Pancreas (tissue), 10 donors: Measurements from ENCODE around the gene MMAB. TPM values are rescaled to one million over a fixed set of nuclear protein-coding genes. Genes with fewer than 3 reads are reported as not detected.
A peak's percentile ranks its signal among the peaks of the same experiment; 100 is the strongest.

Source experiments
- ATAC-seq, 4 donors: fragments of 200-7000 bp; cut with Tn5 transposase; one replicate each; pipeline versions ENCODE4 v1.8.0 to v1.9.1; 2020; ENCODE audit warnings: mild to moderate bottlenecking in 4 of 4, moderate library complexity in 4 of 4
- DNase-seq, 6 donors: peaks; one replicate each; pipeline ENCODE4 v3.0.0-alpha.2; 2020
- FAIRE-seq: peaks from 2 replicates; lab custom pipeline; 2012; peaks lifted over from hg19 to GRCh38; lab: Jason Lieb, UNC
- H3K27ac ChIP-seq, 4 donors: fragments of 200-600 bp; sonication (generic); 1 replicate in 3 of 4; 2 replicates in 1 of 4; pipeline versions ENCODE4 v1.5.0 to v1.8.0; 2020
- H3K27me3 ChIP-seq, 4 donors: fragments of 200-600 bp; one replicate each; pipeline ENCODE4 v1.8.0; 2021
- H3K36me3 ChIP-seq, 3 donors: fragments of 200-600 bp; sonication (generic) in 1 of 3; one replicate each; pipeline versions ENCODE4 v1.5.0 to v1.8.0; 2020 to 2021
- H3K4me1 ChIP-seq, 3 donors: fragments of 200-600 bp; one replicate each; pipeline ENCODE4 v1.8.0; 2021
- H3K4me3 ChIP-seq, 4 donors: fragments of 200-600 bp; sonication (generic) in 2 of 4; one replicate each; pipeline versions ENCODE4 v1.5.0 to v1.8.0; 2020 to 2021
- H3K9me3 ChIP-seq, 4 donors: fragments of 200-600 bp; one replicate each; pipeline ENCODE4 v1.8.0; 2021
- WGBS, 2 donors: extraction: QIAGEN DNeasy Blood & Tissue Kit; methylation state at CpG; one replicate each; pipeline ENCODE4 v1.1.7; 2013; 5-methylcytosine and 5-hydroxymethylcytosine counted together
- intact Hi-C, 3 donors: fragments of 100-400 bp; cut with DNase I; formaldehyde crosslinking; loops; one replicate each; pipeline versions ENCODE4 v1.11.1 to v1.14.2; 2022
- polyA plus RNA-seq, 2 donors: library from polyadenylated mRNA; stranded (reverse); fragments of 200-250 nt; gene quantifications; one replicate each; pipeline ENCODE4 v1.2.3, GENCODE V29; 2013
- total RNA-seq, 6 donors: library from RNA; stranded (reverse); fragmentation: NEBNext Ultra II Directional in 4 of 6; extraction: Animal tissue kit (Norgen Biotek cat#: 25700) in 4 of 6; gene quantifications; one replicate each; pipeline versions ENCODE4 v1.2.1 to v1.2.4, GENCODE V29; 2021 to 2023
- TF ChIP-seq, protein P1 (sequence below), 4 donors: fragments of 200-600 bp; sonication (generic) in 3 of 4; IDR thresholded peaks; one replicate each; pipeline versions ENCODE4 v1.5.0 to v1.8.0; 2021; ENCODE audit warnings: antibody characterized with exemption in 4 of 4
- donor health status: healthy with polysubstance abuse.
- donor health status: DM: no; HTN: no; CAD: no; lungs with moderate emphysema.
- donor health status: DM: no; HTN: no; CAD: no.
- donor health status: control.
- donor health status: control.
- donor health status: Bipolar disorder and iron deficiency.
- donor health status: DM: yes; HTN: yes; CAD: no.
- donor health status: DM: no; HTN: no; CAD: no.
- donor health status: DM: no; HTN: no; CAD: no.
- donor health status: DM: yes; HTN: yes; CAD: no.

Gene MMAB
- total and polyA plus RNA-seq, 8 donors: 15.6 to 40.6 (median 21.0) TPM

- ATAC-seq (no peak), DNase-seq (no peak), FAIRE-seq (no peak)
- H3K4me1 ChIP-seq: peaks cover 0 to 14% (median 12%) of the 10 kb centered on the region in 3 donors
- no peaks in the 10 kb centered on the region for H3K27me3 ChIP-seq
- H3K4me3 ChIP-seq: no peak overlapping the region
- 37 to 47% methylated on average over 11 of the region's 11 CpGs for WGBS, 2 donors
- intact Hi-C loops: loop anchor here in 2 of 3 donors (5.0 kb wide), 1 partner anchor 180 kb away; no protein-coding TSS in a partner anchor
- no peaks in the 10 kb centered on the region for H3K36me3 ChIP-seq
- no peaks in the 10 kb centered on the region for H3K9me3 ChIP-seq
- TF ChIP-seq, protein P1, sequence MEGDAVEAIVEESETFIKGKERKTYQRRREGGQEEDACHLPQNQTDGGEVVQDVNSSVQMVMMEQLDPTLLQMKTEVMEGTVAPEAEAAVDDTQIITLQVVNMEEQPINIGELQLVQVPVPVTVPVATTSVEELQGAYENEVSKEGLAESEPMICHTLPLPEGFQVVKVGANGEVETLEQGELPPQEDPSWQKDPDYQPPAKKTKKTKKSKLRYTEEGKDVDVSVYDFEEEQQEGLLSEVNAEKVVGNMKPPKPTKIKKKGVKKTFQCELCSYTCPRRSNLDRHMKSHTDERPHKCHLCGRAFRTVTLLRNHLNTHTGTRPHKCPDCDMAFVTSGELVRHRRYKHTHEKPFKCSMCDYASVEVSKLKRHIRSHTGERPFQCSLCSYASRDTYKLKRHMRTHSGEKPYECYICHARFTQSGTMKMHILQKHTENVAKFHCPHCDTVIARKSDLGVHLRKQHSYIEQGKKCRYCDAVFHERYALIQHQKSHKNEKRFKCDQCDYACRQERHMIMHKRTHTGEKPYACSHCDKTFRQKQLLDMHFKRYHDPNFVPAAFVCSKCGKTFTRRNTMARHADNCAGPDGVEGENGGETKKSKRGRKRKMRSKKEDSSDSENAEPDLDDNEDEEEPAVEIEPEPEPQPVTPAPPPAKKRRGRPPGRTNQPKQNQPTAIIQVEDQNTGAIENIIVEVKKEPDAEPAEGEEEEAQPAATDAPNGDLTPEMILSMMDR (IDR thresholded peaks at IDR 0.05): no peak
- H3K27ac ChIP-seq: no peak overlapping the region
These were observed 24.1 kb upstream of the MMAB start for GRCh38 chr12:109597414-109597794.

DNA sequence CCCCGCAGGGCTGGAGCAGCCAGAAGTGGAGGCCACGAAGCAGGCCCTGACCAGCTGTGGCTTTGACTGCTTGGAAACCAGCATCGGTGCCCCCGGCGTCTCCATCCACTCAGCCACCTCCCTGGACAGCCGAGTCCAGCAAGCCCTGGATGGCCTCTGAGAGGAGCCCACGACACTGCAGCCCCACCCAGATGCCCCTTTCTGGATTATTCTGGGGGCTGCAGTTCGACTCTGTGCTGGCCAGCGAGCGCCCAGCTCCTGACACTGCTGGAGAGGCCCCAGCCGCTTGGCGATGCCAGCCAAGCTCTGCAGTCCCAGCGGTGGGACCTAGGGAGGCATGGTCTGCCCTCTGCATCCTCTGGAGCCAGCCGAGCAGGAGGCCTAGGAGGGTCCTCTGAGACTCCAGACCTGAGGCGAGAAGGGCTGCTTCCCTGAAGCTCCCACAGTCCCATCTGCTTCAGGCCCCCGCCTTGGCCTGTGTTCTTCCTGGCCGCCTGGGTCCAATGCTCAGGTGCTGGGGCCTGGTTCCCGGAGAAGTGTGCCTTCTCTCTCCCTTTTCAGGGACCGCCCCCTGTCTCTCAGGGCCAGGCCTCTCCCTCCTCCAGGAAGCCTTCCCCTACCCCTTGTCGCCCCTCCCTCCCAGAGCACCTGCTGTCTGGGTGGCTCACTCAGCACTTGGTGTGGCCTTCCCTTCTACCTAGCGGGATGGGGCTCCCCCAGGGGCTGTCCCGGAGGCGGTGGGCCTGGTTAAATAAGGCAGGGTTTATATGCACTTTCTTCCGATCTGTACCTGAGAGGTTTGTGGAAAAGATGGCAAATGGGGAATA, 23.3 kb upstream of the MMAB start:
- Histone ChIP-seq H3K36me3 (no peaks in the 10 kb centered on the region), H3K27ac (no peak overlapping the region), H3K4me3 (no peak overlapping the region), H3K27me3 (no peaks in the 10 kb centered on the region), H3K4me1 (peaks cover 0 to 14% (median 12%) of the 10 kb centered on the region in 3 donors), H3K9me3 (no peaks in the 10 kb centered on the region)
- TF ChIP-seq, protein P1 (IDR thresholded peaks at IDR 0.05): no peak
- peak in 1 of 6 donors; percentile 73 for DNase-seq
- intact Hi-C loops: loop anchor here in 2 of 3 donors (5.0 kb wide), 1 partner anchor 181 kb away; no protein-coding TSS in a partner anchor
- peak in 1 of 4 donors; percentile 13 for ATAC-seq
- 90 to 94% methylated on average over 23 to 24 of the region's 24 CpGs for WGBS, 2 donors
- no peak for FAIRE-seq

DNA sequence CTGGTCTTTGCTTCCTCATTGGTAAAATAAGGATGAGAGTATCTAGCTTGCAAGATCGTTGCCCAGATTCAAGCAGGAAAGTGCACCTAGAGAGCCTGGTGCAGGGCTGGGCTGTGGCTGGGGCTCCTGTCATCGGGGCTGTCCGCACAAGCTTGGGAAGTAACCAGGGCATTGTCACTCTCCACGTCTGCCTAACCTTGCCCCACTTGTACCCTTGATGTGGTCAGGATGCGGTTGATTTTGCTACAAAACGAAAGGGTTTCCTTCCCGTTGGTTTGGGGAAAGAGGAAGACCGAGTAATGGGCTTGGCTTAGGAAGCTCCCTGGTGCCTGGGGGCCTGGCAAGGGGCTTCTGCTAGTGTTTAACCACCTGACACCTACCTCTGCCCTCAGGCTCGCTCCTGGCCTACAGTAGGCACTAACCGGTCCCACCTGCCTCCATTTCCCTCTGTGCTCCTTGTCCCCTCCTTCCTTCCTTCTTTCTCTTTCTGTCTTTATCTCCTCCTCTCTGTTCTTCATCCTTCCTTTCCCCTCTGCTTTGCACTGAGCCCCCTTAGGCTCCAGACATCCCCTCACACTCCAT, 22.1 kb upstream of the MMAB start:
- TF ChIP-seq, protein P1 (IDR thresholded peaks at IDR 0.05): no peak
- peaks cover 0 to 14% (median 12%) of the 10 kb centered on the region in 3 donors for H3K4me1 ChIP-seq
- ATAC-seq: no peak
- DNase-seq: peak in 1 of 6 donors; percentile 19
- no peaks in the 10 kb centered on the region for H3K27me3 ChIP-seq
- intact Hi-C loops: loop anchor here in 2 of 3 donors (5.0 kb wide), 1 partner anchor 182 kb away; no protein-coding TSS in a partner anchor
- no peaks in the 10 kb centered on the region for H3K36me3 ChIP-seq
- H3K27ac ChIP-seq: no peak overlapping the region
- FAIRE-seq: no peak
- H3K4me3 ChIP-seq: no peak overlapping the region
- WGBS, 2 donors: 89% methylated on average over 10 of the region's 10 CpGs
- no peaks in the 10 kb centered on the region for H3K9me3 ChIP-seq

GRCh38 chr12:109594556-109595317, 21.4 kb upstream of the MMAB start:
- FAIRE-seq: no peak
- peak in 1 of 6 donors; percentile 48 for DNase-seq
- no peak overlapping the region for H3K4me3 ChIP-seq
- H3K9me3 ChIP-seq: no peaks in the 10 kb centered on the region
- TF ChIP-seq, protein P1 (IDR thresholded peaks at IDR 0.05): no peak
- peaks cover 0 to 8% (median 6%) of the 10 kb centered on the region in 3 donors for H3K4me1 ChIP-seq
- H3K27me3 ChIP-seq: no peaks in the 10 kb centered on the region
- H3K36me3 ChIP-seq: no peaks in the 10 kb centered on the region
- no peak overlapping the region for H3K27ac ChIP-seq
- intact Hi-C loops: loop anchor here in 2 of 3 donors (5.0 kb wide), 1 partner anchor 183 kb away; no protein-coding TSS in a partner anchor
- 84 to 89% methylated on average over 15 of the region's 15 CpGs for WGBS, 2 donors
- no peak for ATAC-seq
